ENCODE results near the gene CKMT1B.
"Not testable (repeated sequence)": the region's sequence is repeated elsewhere in the genome, so short reads cannot be mapped to it uniquely, and the experiment has no call there.

Gene CKMT1B

DNA sequence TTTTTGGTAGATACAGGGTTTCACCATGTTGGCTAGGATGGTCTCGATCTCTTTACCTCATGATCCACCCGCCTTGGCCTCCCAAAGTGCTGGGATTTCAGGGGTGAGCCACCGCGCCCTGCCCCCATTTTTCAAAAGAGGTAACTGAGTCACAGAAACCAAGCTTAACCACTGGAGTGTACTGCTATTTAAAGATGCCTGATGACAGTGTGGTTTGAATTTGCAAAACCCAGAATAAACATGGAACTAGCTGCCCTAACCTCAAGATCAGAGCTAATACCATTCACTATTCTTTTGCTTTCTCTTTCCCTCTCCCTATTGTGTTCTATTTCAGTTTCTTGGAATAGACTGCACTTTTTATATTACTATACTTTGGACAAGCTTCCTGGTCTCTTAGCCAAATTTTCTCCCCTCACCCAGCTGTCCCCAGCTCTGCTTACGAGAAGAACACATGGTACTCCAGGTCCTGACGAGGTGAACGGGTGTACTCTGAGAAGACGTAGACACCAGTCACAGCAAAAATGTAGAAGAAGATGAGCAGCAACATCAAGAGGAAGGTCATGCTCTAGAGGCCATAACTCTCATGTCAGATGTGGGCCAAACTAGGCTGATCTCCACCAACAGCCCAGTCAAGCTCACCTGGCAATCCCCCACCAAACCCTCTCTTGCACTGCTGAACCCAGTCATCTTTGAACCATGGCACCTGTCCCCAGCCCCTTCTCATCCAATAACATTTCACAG is 44.8 kb downstream of the CKMT1B start:
- not testable (repeated sequence) for DNase-seq (ENCODE audit: low read depth in 2 of 2)

Measured in stimulated activated CD8-positive, alpha-beta memory T cell treated with anti-CD3 and anti-CD28 coated beads, Interleukin-15, amount 100 ng/mL, for 48 hours (primary cell).